Measurements from ENCODE around the gene PTX4.

- TF ChIP-seq CTCF (optimal IDR thresholded peaks at IDR 0.05 in 1 of 3, IDR thresholded peaks at IDR 0.05 in 1 of 3, conservative IDR thresholded peaks at IDR 0.05 in 1 of 3; ENCODE audit: extremely low read depth in 1 of 3, insufficient read depth in 2 of 3, low read length in 3 of 3): no peak
- TF ChIP-seq EZH2 (IDR thresholded peaks at IDR 0.05; ENCODE audit: low read length): no peak
Observed at GRCh38 chr16:1451702-1452392, 36.9 kb downstream of the PTX4 start.

All from keratinocyte (primary cell).